ENCODE measurements around the gene HOXB2. TPM values are rescaled to one million over a fixed set of nuclear protein-coding genes. Genes with fewer than 3 reads are reported as not detected.
A peak's percentile ranks its signal among the peaks of the same experiment; 100 is the strongest.
"Not testable (repeated sequence)": the region's sequence is repeated elsewhere in the genome, so short reads cannot be mapped to it uniquely, and the experiment has no call there.

The HOXB2 gene
- total RNA-seq, 1 experiment from 2014 or later = not detected

DNA sequence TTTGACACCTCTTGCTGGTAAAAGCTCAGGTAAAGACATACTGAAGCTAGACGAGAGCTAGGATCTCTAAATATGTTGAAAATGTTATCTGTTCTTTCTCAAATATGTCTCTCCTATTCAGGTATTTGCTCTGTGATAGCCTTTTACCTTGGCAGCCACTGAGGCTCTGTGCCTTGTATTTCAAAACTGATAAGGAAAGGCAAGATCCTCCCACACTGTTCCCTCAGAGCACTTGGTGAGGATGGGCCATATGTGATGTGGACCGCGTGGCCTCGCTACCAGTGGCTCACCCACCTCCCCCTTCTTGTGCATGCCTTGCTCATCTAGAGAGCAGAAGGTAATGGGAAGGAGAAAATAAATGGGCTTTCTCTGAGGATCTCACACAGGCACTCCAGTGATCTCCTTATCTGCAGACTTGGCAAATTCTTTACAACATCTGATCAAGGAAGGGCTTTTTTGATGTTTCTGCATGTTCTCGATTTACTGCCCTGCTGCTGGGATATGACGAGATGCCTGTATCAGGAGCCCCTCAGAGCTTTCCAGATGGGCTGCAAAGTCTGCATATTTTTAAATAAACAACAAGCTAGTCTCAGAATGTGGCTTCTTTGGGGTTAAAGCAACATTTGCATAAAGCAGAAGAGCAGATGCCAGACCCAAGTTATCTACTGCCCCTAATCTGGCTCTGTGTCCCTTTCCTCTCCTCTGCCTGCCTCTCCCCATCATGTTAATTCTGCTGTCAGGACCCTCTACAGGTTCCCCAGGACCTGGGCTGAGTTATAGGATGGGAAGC is 31.0 kb downstream of the HOXB2 start:
- no peaks in the 10 kb centered on the region for H3K36me3 ChIP-seq (ENCODE audit: insufficient read depth, low read length)
- H2AFZ ChIP-seq (ENCODE audit: low read length) = peak overlapping the region; percentile 64; the same call in 1 of the 2 replicates
- no peak overlapping the region for H3K27ac ChIP-seq (ENCODE audit: low read length)
- H3K4me1 ChIP-seq (ENCODE audit: low read length) = peaks cover 8% of the 10 kb centered on the region
- peak overlapping the region; percentile 32; the same call in 1 of the 2 replicates for H3K9ac ChIP-seq (ENCODE audit: low read length)
- peak overlapping the region; percentile 54 for H3K4me2 ChIP-seq (ENCODE audit: low read depth, low read length, poor library complexity, severe bottlenecking)
- no peaks in the 10 kb centered on the region for H3K9me2 ChIP-seq (replicated peaks; ENCODE audit: insufficient read depth, low read length)
- H3K79me2 ChIP-seq (ENCODE audit: low read length) = no peaks in the 10 kb centered on the region
- no peaks in the 10 kb centered on the region for H3K27me3 ChIP-seq (ENCODE audit: low read length)
- no peaks in the 10 kb centered on the region for H4K20me1 ChIP-seq (ENCODE audit: insufficient read depth, low read depth, low read length)
- DNase-seq = peak; percentile 27
- H3K4me3 ChIP-seq (ENCODE audit: low read length) = no peak overlapping the region
- H3K9me3 ChIP-seq (ENCODE audit: low read length) = no peaks in the 10 kb centered on the region

DNA sequence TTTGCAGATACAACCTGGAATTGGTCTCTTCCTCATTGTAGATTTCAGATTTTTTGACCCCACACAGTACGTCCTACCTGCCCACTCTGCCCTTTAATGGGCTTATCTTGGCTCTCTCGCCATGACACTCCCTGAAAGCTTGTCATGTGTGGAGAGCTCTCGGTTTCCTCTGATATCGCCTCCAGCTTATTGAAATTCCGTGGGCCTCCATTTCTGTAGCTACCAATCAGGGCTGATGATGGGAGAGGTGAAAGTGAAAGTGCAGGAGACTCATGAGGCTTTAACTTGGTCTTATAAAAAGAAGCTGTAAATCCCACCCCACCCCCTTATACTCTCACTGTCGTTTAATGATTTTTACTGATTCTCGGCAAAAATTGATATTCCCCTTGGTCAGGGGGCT is 31.8 kb downstream of the HOXB2 start:
- no peaks in the 10 kb centered on the region for H3K27me3 ChIP-seq (ENCODE audit: low read length)
- H4K20me1 ChIP-seq (ENCODE audit: insufficient read depth, low read depth, low read length) = no peaks in the 10 kb centered on the region
- H3K9me3 ChIP-seq (ENCODE audit: low read length) = no peaks in the 10 kb centered on the region
- no peaks in the 10 kb centered on the region for H3K36me3 ChIP-seq (ENCODE audit: insufficient read depth, low read length)
- H3K4me3 ChIP-seq (ENCODE audit: low read length) = peak overlapping the region; percentile 5; the same call in 1 of the 2 replicates
- H3K79me2 ChIP-seq (ENCODE audit: low read length) = no peaks in the 10 kb centered on the region
- peaks cover 8% of the 10 kb centered on the region for H3K4me1 ChIP-seq (ENCODE audit: low read length)
- peak overlapping the region; percentile 54 for H3K4me2 ChIP-seq (ENCODE audit: low read depth, low read length, poor library complexity, severe bottlenecking)
- H3K9me2 ChIP-seq (replicated peaks; ENCODE audit: insufficient read depth, low read length) = no peaks in the 10 kb centered on the region
- no peak for DNase-seq
- H3K27ac ChIP-seq (ENCODE audit: low read length) = no peak overlapping the region
- peak overlapping the region; percentile 32; the same call in 1 of the 2 replicates for H3K9ac ChIP-seq (ENCODE audit: low read length)
- peak overlapping the region; percentile 64; the same call in 1 of the 2 replicates for H2AFZ ChIP-seq (ENCODE audit: low read length)

DNA sequence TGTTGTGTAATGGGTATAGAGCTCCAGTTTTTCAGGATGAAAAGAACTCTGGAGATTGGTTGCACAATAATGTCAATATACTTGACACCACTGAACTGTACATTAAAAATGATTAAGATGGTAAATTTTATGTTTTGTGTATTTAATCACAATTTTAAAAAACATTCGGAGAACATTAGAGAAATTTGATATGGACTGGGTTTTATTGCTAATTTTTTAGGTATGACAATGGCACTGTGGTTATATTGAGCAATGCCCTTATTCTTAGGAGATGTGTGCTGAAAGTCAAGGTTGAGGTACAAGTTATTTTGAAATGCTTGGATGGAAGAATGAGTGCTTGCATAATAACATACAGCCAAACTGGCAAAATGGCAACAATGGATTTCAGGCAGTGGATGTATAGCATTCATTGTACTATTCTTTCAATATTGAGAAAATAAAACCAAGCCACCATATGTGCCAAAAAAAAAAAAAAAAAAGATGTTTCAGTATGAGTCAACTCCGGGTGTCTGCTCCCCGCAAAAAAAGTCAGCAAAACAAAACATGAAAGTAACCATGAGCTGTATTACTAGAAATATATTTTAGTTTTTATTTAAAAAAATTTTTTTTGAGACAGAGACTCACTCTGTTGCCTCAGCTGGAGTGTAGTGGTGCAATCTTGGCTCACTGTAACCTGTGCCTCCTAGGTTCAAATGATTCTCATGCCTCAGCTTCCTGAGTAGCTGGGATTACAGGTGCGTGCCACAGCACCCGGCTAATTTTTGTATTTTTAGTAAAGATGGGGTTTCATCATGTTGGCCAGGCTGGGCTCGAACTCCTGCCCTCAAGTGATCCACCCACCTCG is 33.9 kb downstream of the HOXB2 start:
- Histone ChIP-seq H4K20me1 (ENCODE audit: insufficient read depth, low read depth, low read length) (no peaks in the 10 kb centered on the region), H3K79me2 (ENCODE audit: low read length) (no peaks in the 10 kb centered on the region), H3K9ac (ENCODE audit: low read length) (no peak overlapping the region), H3K4me3 (ENCODE audit: low read length) (no peak overlapping the region), H3K27ac (ENCODE audit: low read length) (no peak overlapping the region), H3K36me3 (ENCODE audit: insufficient read depth, low read length) (no peaks in the 10 kb centered on the region), H2AFZ (ENCODE audit: low read length) (no peak overlapping the region), H3K4me1 (ENCODE audit: low read length) (peaks cover 8% of the 10 kb centered on the region), H3K27me3 (ENCODE audit: low read length) (no peaks in the 10 kb centered on the region), H3K9me2 (replicated peaks; ENCODE audit: insufficient read depth, low read length) (no peaks in the 10 kb centered on the region), H3K9me3 (ENCODE audit: low read length) (no peaks in the 10 kb centered on the region), H3K4me2 (ENCODE audit: low read depth, low read length, poor library complexity, severe bottlenecking) (no peak overlapping the region)
- DNase-seq = no peak

DNA sequence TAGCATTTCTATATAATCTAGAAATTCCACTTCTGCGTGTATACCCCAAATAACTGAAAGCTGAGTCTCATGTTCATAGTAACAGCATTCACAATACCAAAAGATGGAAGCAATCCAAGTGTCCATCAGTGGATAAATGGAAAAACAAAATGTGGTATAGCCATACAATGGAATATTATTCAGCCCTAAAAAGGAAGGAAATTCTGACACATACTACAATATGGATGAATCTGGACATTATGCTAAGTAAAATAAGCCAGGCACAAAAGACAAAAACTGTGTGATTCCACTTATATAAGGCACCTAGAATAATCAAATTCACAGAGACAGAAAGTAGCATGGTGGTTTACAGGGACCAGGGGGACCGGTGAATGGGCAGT is 34.5 kb downstream of the HOXB2 start:
- Histone ChIP-seq H4K20me1 (ENCODE audit: insufficient read depth, low read depth, low read length) (no peaks in the 10 kb centered on the region), H3K9me3 (ENCODE audit: low read length) (no peaks in the 10 kb centered on the region), H3K9me2 (replicated peaks; ENCODE audit: insufficient read depth, low read length) (no peaks in the 10 kb centered on the region), H3K79me2 (ENCODE audit: low read length) (no peaks in the 10 kb centered on the region), H3K27ac (ENCODE audit: low read length) (no peak overlapping the region), H3K9ac (ENCODE audit: low read length) (no peak overlapping the region), H2AFZ (ENCODE audit: low read length) (no peak overlapping the region), H3K4me1 (ENCODE audit: low read length) (peaks cover 8% of the 10 kb centered on the region), H3K36me3 (ENCODE audit: insufficient read depth, low read length) (no peaks in the 10 kb centered on the region), H3K27me3 (ENCODE audit: low read length) (no peaks in the 10 kb centered on the region), H3K4me2 (ENCODE audit: low read depth, low read length, poor library complexity, severe bottlenecking) (no peak overlapping the region), H3K4me3 (ENCODE audit: low read length) (no peak overlapping the region)
- DNase-seq = no peak

DNA sequence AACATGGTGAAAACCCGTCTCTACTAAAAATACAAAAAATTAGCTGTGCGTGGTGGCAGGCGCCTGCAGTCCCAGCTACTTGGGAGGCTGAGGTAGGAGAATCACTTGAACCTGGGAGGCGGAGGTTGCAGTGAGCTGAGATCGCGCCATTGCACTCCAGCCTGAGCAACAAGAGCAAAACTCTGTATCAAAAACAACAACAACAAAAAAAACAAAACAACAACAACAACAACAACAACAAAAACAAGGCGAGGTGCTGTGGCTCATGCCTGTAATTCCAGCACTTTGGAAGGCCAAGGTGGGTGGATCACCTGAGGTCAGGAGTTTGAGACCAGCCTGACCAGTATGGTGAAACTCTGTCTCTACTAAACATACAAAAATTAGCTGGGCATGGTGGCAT is 35.2 kb downstream of the HOXB2 start:
- H3K9ac ChIP-seq (ENCODE audit: low read length); H3K4me1 ChIP-seq (ENCODE audit: low read length); H3K9me3 ChIP-seq (ENCODE audit: low read length); H3K27ac ChIP-seq (ENCODE audit: low read length); H3K36me3 ChIP-seq (ENCODE audit: insufficient read depth, low read length); H3K4me2 ChIP-seq (ENCODE audit: low read depth, low read length, poor library complexity, severe bottlenecking); H3K4me3 ChIP-seq (ENCODE audit: low read length); H3K79me2 ChIP-seq (ENCODE audit: low read length); H4K20me1 ChIP-seq (ENCODE audit: insufficient read depth, low read depth, low read length); H3K27me3 ChIP-seq (ENCODE audit: low read length); H2AFZ ChIP-seq (ENCODE audit: low read length); DNase-seq; H3K9me2 ChIP-seq (replicated peaks; ENCODE audit: insufficient read depth, low read length): not testable (repeated sequence)

DNA sequence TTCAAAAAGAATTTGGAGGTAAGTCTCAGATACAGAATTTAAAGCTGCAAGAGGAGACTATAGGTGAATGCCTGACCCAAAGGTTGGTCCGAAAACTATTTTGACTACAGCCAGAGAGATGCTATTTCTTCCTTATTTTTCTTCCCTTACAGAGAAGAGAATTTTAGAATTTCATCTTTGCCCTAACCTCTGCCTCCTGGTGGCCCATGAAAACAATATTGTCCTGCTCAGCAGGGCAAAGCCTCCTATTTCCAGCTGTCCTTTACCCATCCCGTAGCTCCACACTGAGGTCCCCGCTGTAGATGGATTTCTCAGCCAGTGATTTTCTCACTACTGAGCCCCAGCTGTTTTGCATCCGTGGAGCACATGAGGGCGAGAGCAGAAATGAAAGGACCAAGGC is 38.7 kb downstream of the HOXB2 start:
- Histone ChIP-seq H3K79me2 (ENCODE audit: low read length) (no peaks in the 10 kb centered on the region), H3K4me1 (ENCODE audit: low read length) (no peaks in the 10 kb centered on the region), H3K9me2 (replicated peaks; ENCODE audit: insufficient read depth, low read length) (no peaks in the 10 kb centered on the region), H2AFZ (ENCODE audit: low read length) (no peak overlapping the region), H3K27me3 (ENCODE audit: low read length) (no peaks in the 10 kb centered on the region), H3K9ac (ENCODE audit: low read length) (no peak overlapping the region), H4K20me1 (ENCODE audit: insufficient read depth, low read depth, low read length) (no peaks in the 10 kb centered on the region), H3K27ac (ENCODE audit: low read length) (no peak overlapping the region), H3K4me2 (ENCODE audit: low read depth, low read length, poor library complexity, severe bottlenecking) (no peak overlapping the region), H3K9me3 (ENCODE audit: low read length) (no peaks in the 10 kb centered on the region), H3K4me3 (ENCODE audit: low read length) (no peak overlapping the region), H3K36me3 (ENCODE audit: insufficient read depth, low read length) (no peaks in the 10 kb centered on the region)
- DNase-seq = no peak

DNA sequence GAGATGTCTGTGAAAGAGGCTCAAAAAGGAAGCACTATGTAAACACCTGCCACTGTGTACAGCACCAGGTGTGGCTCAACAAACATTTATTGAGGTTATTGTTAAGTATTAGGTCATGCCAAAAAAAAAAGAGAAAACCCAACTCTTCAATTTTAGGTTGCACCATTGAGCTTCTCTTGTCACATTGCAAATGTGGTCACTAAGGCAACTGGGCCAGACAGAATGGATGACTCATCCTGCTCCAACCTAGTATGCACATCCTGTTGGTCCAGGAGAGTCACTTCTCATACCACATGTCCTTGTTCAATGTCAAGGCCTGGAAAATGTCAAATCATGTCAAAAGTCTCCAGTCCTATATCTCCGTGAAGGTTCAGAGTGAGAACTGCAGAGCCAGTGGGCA is 39.1 kb downstream of the HOXB2 start:
- Histone ChIP-seq H3K27ac (ENCODE audit: low read length) (no peak overlapping the region), H3K9ac (ENCODE audit: low read length) (no peak overlapping the region)

DNA sequence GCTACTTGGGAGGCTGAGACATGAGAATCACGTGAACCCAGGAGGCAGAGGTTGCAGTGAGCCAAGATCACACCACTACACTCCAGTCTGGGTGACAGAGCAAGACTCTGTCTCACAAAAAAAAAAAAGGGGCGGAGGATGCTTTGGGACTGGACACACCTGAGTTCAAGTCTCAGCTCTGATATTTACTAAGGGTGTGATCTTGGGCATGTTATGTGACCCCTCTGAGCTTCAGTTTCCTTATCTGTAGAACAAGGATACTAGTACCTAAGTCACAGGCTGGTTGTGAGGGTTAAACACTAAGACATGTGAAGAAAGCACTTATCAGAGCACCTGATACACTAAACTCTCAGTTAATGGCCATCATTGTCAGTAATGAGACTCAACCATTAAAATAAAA is 40.0 kb downstream of the HOXB2 start:
- H3K4me1 ChIP-seq (ENCODE audit: low read length) = no peaks in the 10 kb centered on the region
- H3K9me3 ChIP-seq (ENCODE audit: low read length) = no peaks in the 10 kb centered on the region
- H3K9ac ChIP-seq (ENCODE audit: low read length) = no peak overlapping the region
- no peaks in the 10 kb centered on the region for H3K9me2 ChIP-seq (replicated peaks; ENCODE audit: insufficient read depth, low read length)
- no peak overlapping the region for H3K27ac ChIP-seq (ENCODE audit: low read length)
- H3K4me3 ChIP-seq (ENCODE audit: low read length) = no peak overlapping the region
- DNase-seq = no peak
- H3K27me3 ChIP-seq (ENCODE audit: low read length) = no peaks in the 10 kb centered on the region
- no peak overlapping the region for H3K4me2 ChIP-seq (ENCODE audit: low read depth, low read length, poor library complexity, severe bottlenecking)
- no peaks in the 10 kb centered on the region for H4K20me1 ChIP-seq (ENCODE audit: insufficient read depth, low read depth, low read length)
- no peaks in the 10 kb centered on the region for H3K79me2 ChIP-seq (ENCODE audit: low read length)
- no peaks in the 10 kb centered on the region for H3K36me3 ChIP-seq (ENCODE audit: insufficient read depth, low read length)
- H2AFZ ChIP-seq (ENCODE audit: low read length) = no peak overlapping the region

More for the DNA sequence above, 39.1 kb downstream of the HOXB2 start:
- DNase-seq = no peak
- Histone ChIP-seq H4K20me1 (ENCODE audit: insufficient read depth, low read depth, low read length) (no peaks in the 10 kb centered on the region), H2AFZ (ENCODE audit: low read length) (no peak overlapping the region), H3K9me3 (ENCODE audit: low read length) (no peaks in the 10 kb centered on the region), H3K9me2 (replicated peaks; ENCODE audit: insufficient read depth, low read length) (no peaks in the 10 kb centered on the region), H3K4me3 (ENCODE audit: low read length) (no peak overlapping the region), H3K4me2 (ENCODE audit: low read depth, low read length, poor library complexity, severe bottlenecking) (no peak overlapping the region), H3K27me3 (ENCODE audit: low read length) (no peaks in the 10 kb centered on the region), H3K36me3 (ENCODE audit: insufficient read depth, low read length) (no peaks in the 10 kb centered on the region), H3K79me2 (ENCODE audit: low read length) (no peaks in the 10 kb centered on the region), H3K4me1 (ENCODE audit: low read length) (no peaks in the 10 kb centered on the region)

Measured in Karpas-422 (cell line).